Activated T-helper 2 cell treated with anti-CD3 and anti-CD28 coated beads, Interferon-gamma antibody, Interleukin-2, Interleukin-4, amounts not matched to agents 10 μg/mL and 5 μg/mL and 100 μg/mL, durations not matched to agents 14 hours and 24 hours and 36 hours (primary cell): ENCODE data around the gene CMKLR1. TPM values are rescaled to one million over a fixed set of nuclear protein-coding genes. Genes with fewer than 3 reads are reported as not detected.

ENCODE experiments used
- DNase-seq: peaks from one replicate; pipeline ENCODE4 v3.0.0; 2021; ENCODE audit warnings: low spot score
- H3K27ac Mint-ChIP-seq: one replicate; pipeline ENCODE4 v1.8.0; 2021; ENCODE audit warnings: mixed read lengths
- H3K27me3 Mint-ChIP-seq: one replicate; pipeline ENCODE4 v1.8.0; 2021; ENCODE audit warnings: low read depth, mixed read lengths
- H3K36me3 Mint-ChIP-seq: one replicate; pipeline ENCODE4 v1.8.0; 2021; ENCODE audit warnings: low read depth, mixed read lengths
- H3K4me1 Mint-ChIP-seq: one replicate; pipeline ENCODE4 v1.8.0; 2021; ENCODE audit warnings: low read depth, mixed read lengths
- H3K4me3 Mint-ChIP-seq: one replicate; pipeline ENCODE4 v1.8.0; 2021; ENCODE audit warnings: low read depth, mild to moderate bottlenecking, moderate library complexity, mixed read lengths
- H3K9me3 Mint-ChIP-seq: one replicate; pipeline ENCODE4 v1.8.0; 2021; ENCODE audit warnings: mixed read lengths
- intact Hi-C: fragments of 100-400 bp; cut with micrococcal nuclease; formaldehyde crosslinking; loops from one replicate; pipeline ENCODE4 v1.15.1; 2023
- total RNA-seq: library from RNA; stranded (reverse); gene quantifications from 2 replicates; pipeline ENCODE4 v1.2.3, GENCODE V29; 2022

CMKLR1 gene
- total RNA-seq, 1 donor from 2014 or later = not detected

DNA sequence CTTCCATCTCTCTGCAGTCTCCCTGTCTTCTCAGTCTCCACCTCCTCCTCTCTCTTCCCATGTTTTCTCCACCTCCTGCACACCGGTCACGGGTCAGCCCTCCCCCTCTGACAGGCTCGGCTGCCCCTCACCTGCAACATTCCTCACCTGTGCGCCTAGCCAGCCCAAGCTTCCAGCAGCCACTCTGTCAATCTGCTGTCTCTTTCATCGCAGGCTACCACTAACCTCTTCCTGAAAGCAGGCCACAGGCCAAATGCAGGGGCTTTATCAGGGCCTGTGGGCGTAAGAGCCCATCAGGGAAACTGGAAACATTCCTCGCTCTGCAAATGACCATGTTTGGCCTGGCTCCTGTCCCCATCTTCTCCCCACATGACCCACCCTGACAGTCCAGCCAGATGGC lies 34.5 kb downstream of the CMKLR1 start:
- H3K9me3 Mint-ChIP-seq = no peaks in the 10 kb centered on the region
- peaks cover 11% of the 10 kb centered on the region for H3K27me3 Mint-ChIP-seq

DNA sequence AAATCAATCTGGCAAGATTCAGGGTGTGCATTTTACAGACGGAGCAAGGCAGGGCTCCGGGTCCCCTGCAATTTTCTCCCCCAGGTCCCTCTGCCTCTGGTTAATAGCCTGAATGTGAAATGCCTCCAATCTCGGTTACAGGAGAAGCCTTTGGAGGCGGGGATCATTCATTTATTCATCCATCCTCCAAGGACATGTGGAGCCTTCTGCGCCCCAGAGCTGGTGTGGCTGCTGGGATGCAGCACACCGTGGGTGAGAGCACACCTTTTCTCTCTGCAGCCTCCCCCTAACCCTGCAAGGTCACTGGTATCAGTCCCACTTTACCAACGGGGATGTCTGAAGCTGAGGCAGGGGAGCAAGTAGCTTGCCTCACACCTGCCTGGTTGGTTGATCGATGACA lies 35.4 kb downstream of the CMKLR1 start:
- H3K36me3 Mint-ChIP-seq = no peaks in the 10 kb centered on the region
- intact Hi-C loops = no loop called here
- H3K9me3 Mint-ChIP-seq = no peaks in the 10 kb centered on the region
- no peak for DNase-seq
- H3K4me1 Mint-ChIP-seq = peaks cover 14% of the 10 kb centered on the region
- H3K27me3 Mint-ChIP-seq = peaks cover 8% of the 10 kb centered on the region
- H3K4me3 Mint-ChIP-seq = no peak overlapping the region
- H3K27ac Mint-ChIP-seq = no peak overlapping the region

More for the DNA sequence above, 34.5 kb downstream of the CMKLR1 start:
- intact Hi-C loops = no loop called here
- H3K27ac Mint-ChIP-seq = no peak overlapping the region
- H3K4me1 Mint-ChIP-seq = peaks cover 14% of the 10 kb centered on the region
- no peak for DNase-seq
- no peaks in the 10 kb centered on the region for H3K36me3 Mint-ChIP-seq
- H3K4me3 Mint-ChIP-seq = no peak overlapping the region

DNA sequence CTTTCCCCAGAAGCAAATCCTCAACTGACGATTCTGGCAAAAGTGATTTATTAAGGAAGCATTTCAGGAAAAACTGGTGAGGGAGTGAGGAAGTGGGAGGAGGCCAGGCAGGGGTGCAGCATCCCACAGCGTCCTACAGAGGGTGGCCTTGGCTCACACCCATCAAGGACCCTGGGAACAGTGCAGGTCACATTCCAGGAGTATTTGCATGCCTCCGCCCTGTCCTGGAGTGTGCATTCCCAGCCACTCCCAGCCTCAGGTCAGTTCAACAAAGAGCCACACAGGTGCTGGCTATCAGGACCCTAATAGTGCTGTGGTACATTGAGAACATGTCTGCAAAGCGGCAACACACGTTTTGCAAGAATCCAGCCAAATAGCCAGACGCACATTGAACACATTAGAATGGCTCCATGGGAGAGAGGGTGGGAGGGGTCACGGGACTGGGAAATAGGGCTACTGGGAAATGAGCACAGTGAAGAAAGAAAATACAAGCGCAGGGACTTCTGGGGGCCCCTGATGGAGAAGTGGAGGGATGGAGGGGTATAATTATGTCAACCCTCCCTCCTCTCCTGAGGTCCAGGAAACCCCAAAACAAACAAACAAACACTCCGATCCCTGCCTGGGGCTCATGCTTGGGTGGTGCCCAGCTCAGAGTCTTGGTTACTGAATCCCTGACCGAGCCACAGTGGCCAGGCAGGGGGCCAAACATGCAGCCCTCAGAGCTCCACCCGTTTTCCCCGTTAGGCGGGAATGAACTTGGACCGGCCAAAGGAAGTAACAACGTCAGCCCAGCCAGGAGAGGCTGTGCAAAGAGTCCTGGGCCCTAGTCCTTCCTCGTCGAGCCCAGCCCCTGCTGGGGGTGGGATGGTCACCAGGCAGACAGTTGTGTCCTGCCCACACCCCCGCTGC lies 36.5 kb downstream of the CMKLR1 start:
- no peak overlapping the region for H3K4me3 Mint-ChIP-seq
- H3K9me3 Mint-ChIP-seq = no peaks in the 10 kb centered on the region
- no peak for DNase-seq
- no peaks in the 10 kb centered on the region for H3K36me3 Mint-ChIP-seq
- intact Hi-C loops = no loop called here
- H3K4me1 Mint-ChIP-seq = peaks cover 16% of the 10 kb centered on the region
- H3K27ac Mint-ChIP-seq = no peak overlapping the region
- peaks cover 9% of the 10 kb centered on the region for H3K27me3 Mint-ChIP-seq

DNA sequence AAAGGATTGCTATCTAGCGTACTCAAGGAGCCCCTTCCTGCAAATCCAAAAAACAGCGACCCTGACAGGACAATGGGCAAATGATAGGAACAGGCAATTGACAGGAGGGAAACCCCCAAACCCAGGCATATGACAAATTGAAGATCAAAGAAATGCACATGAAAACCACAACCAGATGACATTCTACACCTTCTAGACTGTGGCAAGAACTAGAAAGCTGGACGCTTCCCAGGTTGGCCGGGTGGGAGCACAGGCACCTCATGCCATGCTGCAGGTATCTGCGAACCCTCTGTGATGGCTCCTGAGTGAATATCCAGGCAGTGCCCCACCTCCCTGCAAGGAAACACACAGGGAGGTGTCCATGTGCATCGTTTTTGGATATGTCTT lies 37.1 kb downstream of the CMKLR1 start:
- Mint-ChIP-seq H3K27me3 (peaks cover 9% of the 10 kb centered on the region), H3K27ac (no peak overlapping the region), H3K4me3 (no peak overlapping the region), H3K4me1 (peaks cover 16% of the 10 kb centered on the region), H3K36me3 (no peaks in the 10 kb centered on the region), H3K9me3 (no peaks in the 10 kb centered on the region)
- no peak for DNase-seq
- intact Hi-C loops = no loop called here

DNA sequence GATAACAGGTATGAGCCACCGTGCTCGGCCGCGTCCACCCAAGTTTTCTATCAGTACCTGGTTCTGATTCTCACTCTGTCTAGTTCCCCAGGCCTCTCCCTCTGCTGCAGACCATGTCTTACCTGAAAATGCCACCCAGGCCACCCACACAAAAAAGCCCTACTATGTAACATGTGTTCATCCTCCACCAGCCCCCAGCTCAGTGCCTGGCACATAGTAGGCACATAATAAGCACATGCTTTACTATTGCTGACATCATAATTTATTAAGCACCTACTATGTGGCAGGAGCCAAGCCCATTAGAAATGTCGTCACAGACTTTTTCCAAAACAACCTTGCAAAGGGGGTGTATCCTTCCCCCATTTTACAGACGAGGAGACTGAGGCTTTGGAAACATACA lies 37.8 kb downstream of the CMKLR1 start:
- H3K4me1 Mint-ChIP-seq = peaks cover 10% of the 10 kb centered on the region

DNA sequence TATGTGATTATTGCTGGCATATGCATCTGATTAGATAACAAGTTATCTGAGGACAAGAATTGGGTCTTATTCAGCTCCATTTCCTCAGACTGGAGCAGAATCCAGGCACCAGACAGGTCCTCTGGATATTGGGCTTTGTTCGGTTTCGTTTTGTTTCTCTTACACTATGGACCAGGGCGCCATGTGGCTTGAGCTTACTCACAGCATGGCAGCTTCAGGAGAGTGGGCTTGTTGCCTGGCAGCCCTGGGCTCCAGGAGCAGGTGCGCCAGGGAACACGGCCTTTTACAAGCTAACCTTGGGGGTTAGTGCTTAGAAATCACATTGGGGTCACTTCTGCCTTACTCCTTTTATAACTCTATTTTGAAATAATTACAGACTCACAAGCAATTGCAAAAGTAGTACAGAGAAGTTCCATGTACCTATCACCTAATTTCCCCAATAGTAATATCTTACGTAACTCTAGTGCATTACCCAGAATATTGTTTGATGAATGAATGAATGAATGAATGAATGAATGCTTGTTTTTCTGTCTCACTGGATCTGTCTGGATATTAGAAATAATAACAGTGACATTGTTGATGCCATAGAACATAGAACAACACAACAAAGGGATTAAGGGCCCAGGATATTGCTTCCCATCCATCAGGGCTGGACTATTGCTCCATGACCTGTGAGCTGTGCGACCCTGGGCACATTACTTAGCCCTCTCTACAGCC lies 39.0 kb downstream of the CMKLR1 start:
- Mint-ChIP-seq H3K27ac (no peak overlapping the region), H3K4me3 (no peak overlapping the region), H3K4me1 (peaks cover 2% of the 10 kb centered on the region), H3K36me3 (no peaks in the 10 kb centered on the region), H3K9me3 (no peaks in the 10 kb centered on the region), H3K27me3 (peaks cover 6% of the 10 kb centered on the region)
- no peak for DNase-seq
- intact Hi-C loops = no loop called here

More for the DNA sequence above, 37.8 kb downstream of the CMKLR1 start:
- H3K27me3 Mint-ChIP-seq = peaks cover 6% of the 10 kb centered on the region
- no peak overlapping the region for H3K4me3 Mint-ChIP-seq
- H3K36me3 Mint-ChIP-seq = no peaks in the 10 kb centered on the region
- no peak overlapping the region for H3K27ac Mint-ChIP-seq
- DNase-seq = no peak
- intact Hi-C loops = no loop called here
- H3K9me3 Mint-ChIP-seq = no peaks in the 10 kb centered on the region

DNA sequence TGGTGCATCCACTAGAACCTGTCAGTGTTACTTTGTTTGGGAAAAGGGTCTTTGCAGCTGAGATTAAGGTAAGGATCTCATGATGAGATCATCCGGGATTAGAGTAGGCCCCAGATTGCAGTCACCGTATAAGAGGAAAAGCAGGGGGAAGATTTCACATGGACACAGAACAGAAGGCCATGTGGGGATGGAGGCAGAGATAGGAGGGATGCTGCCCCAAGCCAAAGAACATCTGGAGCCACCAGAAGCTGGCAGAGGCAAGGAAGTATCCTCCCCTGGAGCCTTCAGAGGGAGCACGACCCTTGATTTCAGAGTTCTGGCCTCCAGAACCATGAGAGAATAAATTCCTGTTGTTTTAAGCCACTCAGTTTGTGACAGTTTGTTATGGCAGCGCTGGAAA lies 39.6 kb downstream of the CMKLR1 start:
- H3K9me3 Mint-ChIP-seq = no peaks in the 10 kb centered on the region
- H3K27ac Mint-ChIP-seq = no peak overlapping the region
- intact Hi-C loops = no loop called here
- no peaks in the 10 kb centered on the region for H3K36me3 Mint-ChIP-seq
- peaks cover 2% of the 10 kb centered on the region for H3K4me1 Mint-ChIP-seq
- peaks cover 5% of the 10 kb centered on the region for H3K27me3 Mint-ChIP-seq
- DNase-seq = no peak
- H3K4me3 Mint-ChIP-seq = no peak overlapping the region

DNA sequence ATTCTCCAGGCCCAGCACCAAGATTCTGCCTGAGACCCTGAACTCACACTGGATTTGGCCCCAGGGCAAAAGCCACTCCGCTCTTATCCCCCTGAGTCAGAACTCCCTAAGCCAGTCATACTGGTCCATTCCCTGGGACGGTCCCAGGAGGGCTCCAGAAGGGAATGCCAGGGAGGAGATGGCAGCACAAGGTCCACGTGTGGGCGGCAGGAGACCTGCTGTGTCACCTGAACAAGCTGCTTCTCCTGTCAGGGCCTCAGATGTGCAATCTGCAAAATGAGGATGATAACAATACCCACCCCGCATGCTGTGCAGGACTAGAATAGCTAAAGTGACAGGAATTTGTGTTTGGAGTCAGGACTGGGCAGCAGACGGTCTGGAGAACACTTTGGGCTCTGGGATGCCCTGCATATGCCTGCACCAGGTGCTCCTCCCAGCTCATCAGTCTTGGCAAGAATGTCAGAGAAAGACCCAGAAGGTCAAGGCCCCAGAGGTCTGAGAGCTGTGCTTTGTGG lies 40.3 kb downstream of the CMKLR1 start:
- no peak for DNase-seq
- no peaks in the 10 kb centered on the region for H3K36me3 Mint-ChIP-seq
- intact Hi-C loops = no loop called here
- H3K4me3 Mint-ChIP-seq = no peak overlapping the region
- H3K4me1 Mint-ChIP-seq = peaks cover 2% of the 10 kb centered on the region
- H3K9me3 Mint-ChIP-seq = no peaks in the 10 kb centered on the region
- H3K27me3 Mint-ChIP-seq = peaks cover 3% of the 10 kb centered on the region
- no peak overlapping the region for H3K27ac Mint-ChIP-seq

DNA sequence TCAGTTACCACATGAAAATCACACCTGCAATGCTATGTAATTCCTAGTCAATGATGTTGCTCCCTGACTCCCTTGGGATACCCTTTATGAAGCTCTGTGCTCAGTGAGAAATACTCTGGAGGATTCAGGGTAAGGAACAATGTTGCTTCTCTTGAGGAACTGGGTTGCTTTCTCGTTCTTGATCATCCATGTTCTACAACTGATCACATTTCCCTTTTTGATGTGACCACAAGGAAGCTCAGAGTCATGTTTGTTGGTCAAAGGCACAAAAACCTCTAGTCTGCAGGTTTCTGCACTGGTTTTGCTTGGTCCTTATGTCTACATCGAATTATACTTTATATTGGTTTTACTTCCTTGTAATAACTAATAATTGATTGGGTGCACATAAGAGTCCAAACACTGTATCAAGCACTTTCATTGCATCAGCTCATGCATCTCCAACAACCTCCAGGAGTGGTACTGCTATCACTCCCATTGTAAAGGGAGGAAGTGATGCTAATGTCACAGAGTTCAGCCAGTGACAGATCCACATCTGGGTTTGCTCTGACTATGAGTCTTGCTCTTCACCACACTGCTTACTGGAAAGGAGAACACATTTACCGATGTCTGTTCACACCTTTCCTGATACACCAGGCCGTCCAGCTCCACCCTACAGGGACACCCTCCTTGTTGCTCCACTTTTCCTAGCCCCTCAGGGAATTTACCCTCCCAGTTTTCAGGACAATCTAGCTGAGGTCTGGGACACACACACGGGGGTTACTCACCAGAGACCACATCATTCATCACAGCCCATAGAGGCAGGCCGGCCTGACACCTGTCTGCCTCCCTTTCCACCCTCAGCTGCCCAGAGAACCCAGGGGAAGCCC lies 41.0 kb downstream of the CMKLR1 start:
- DNase-seq = no peak
- Mint-ChIP-seq H3K4me3 (no peak overlapping the region), H3K27me3 (peaks cover 3% of the 10 kb centered on the region), H3K9me3 (no peaks in the 10 kb centered on the region), H3K27ac (no peak overlapping the region), H3K36me3 (no peaks in the 10 kb centered on the region), H3K4me1 (peaks cover 2% of the 10 kb centered on the region)
- intact Hi-C loops = no loop called here

DNA sequence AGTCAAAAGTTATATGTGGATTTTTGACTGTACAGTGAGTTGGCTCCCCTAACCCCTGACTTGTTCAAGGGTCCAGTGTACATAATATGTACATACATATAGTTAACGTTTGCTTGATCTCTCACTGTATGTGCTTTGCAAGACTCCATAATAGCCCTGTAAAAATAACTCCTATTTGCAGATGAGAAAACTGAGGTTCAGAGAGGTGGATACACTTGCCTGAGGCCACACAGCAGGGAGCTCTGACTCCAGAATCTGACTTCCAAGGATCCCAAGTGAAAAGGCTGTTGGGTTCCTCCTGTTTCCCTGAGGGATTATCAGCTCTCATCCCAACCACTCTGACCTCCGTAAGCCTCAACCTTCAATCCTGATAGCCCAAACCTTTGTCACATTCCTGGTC lies 41.7 kb downstream of the CMKLR1 start:
- Mint-ChIP-seq H3K27ac (no peak overlapping the region), H3K9me3 (no peaks in the 10 kb centered on the region), H3K27me3 (peaks cover 3% of the 10 kb centered on the region), H3K4me3 (no peak overlapping the region), H3K36me3 (no peaks in the 10 kb centered on the region), H3K4me1 (peaks cover 2% of the 10 kb centered on the region)
- intact Hi-C loops = no loop called here
- no peak for DNase-seq

DNA sequence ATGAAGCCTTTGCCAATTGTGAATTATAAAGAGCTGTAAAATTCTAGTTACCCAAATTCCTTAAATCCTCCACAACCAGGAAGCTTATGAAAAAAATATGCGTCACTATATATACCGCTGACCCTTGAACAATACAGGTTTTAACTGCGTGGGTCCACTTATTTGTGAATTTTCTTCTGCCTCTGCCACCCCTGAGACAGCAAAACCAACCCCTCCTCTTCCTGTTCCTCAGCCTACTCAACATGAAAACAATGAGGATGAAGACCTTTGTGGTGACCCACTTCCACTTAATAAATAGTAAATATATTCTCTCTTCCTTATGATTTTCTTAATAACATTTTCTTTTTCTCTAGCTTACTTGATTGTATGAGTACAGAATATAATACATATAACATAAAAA lies 42.2 kb downstream of the CMKLR1 start:
- Mint-ChIP-seq H3K27me3 (peaks cover 3% of the 10 kb centered on the region), H3K36me3 (no peaks in the 10 kb centered on the region), H3K9me3 (no peaks in the 10 kb centered on the region), H3K27ac (no peak overlapping the region), H3K4me1 (peaks cover 2% of the 10 kb centered on the region), H3K4me3 (no peak overlapping the region)
- DNase-seq = no peak
- intact Hi-C loops = no loop called here

DNA sequence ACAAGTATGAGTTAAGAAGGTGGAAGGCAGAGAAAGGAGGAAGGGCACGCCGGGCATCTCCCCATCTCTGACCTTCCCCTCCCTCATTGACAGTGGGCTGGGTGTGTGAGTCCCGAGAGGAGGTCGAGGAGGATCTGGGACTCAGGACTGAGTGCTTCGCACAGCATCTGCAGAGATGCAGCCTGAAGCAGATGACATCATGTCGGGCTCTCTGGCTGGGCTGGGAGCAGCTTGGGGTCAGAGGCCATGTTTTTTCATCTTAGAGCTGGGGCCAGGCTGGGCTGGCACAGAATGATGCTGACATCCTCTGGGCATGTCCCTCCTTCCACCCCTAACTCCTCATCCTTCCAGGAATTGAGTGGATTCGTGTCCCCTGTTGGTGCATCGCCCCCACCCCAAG lies 43.5 kb downstream of the CMKLR1 start:
- peaks cover 3% of the 10 kb centered on the region for H3K27me3 Mint-ChIP-seq
- peaks cover 2% of the 10 kb centered on the region for H3K4me1 Mint-ChIP-seq
- intact Hi-C loops = no loop called here
- no peaks in the 10 kb centered on the region for H3K36me3 Mint-ChIP-seq
- H3K4me3 Mint-ChIP-seq = no peak overlapping the region
- no peaks in the 10 kb centered on the region for H3K9me3 Mint-ChIP-seq
- no peak for DNase-seq
- H3K27ac Mint-ChIP-seq = no peak overlapping the region
